ENCODE results near the gene AKAP13.

The AKAP13 gene

GRCh38 chr15:85780225-85780985 lies 400.0 kb downstream of the AKAP13 start:
- no peak for DNase-seq (ENCODE audit: low spot score)
- no peak for TF ChIP-seq CTCF (IDR thresholded peaks at IDR 0.05; ENCODE audit: extremely low read depth, missing control alignments)

- TF ChIP-seq CTCF (IDR thresholded peaks at IDR 0.05; ENCODE audit: extremely low read depth, missing control alignments): no peak
- no peak for DNase-seq (ENCODE audit: low spot score)
Observed at GRCh38 chr15:85781099-85781498, 400.7 kb downstream of the AKAP13 start.

DNA sequence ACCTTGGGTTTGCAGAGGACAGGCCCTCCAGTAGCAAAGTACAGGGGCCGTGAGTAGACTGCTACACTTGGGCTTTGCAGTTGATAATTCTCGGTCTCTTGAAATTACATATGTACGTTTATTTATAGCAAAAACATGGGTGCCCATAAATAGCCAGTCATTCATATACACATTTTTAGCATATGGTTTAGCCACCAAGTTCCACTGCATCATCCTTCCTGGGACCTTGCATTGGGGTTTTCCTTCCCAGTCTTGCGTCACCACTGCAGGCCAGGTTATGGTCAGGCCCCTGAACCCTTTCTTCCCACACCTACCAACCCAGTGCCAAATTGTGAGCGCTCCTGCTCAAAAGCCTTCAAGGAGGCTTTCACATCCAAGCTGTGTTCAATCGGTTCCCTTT lies 401.7 kb downstream of the AKAP13 start:
- no peak for TF ChIP-seq CTCF (IDR thresholded peaks at IDR 0.05; ENCODE audit: extremely low read depth, missing control alignments)
- no peak for DNase-seq (ENCODE audit: low spot score)

GRCh38 chr15:85785887-85786780 lies 405.7 kb downstream of the AKAP13 start:
- DNase-seq (ENCODE audit: low spot score): no peak
- no peak for TF ChIP-seq CTCF (IDR thresholded peaks at IDR 0.05; ENCODE audit: extremely low read depth, missing control alignments)

GRCh38 chr15:85786781-85787114 lies 406.3 kb downstream of the AKAP13 start:
- DNase-seq (ENCODE audit: low spot score): no peak
- TF ChIP-seq CTCF (IDR thresholded peaks at IDR 0.05; ENCODE audit: extremely low read depth, missing control alignments): no peak

DNA sequence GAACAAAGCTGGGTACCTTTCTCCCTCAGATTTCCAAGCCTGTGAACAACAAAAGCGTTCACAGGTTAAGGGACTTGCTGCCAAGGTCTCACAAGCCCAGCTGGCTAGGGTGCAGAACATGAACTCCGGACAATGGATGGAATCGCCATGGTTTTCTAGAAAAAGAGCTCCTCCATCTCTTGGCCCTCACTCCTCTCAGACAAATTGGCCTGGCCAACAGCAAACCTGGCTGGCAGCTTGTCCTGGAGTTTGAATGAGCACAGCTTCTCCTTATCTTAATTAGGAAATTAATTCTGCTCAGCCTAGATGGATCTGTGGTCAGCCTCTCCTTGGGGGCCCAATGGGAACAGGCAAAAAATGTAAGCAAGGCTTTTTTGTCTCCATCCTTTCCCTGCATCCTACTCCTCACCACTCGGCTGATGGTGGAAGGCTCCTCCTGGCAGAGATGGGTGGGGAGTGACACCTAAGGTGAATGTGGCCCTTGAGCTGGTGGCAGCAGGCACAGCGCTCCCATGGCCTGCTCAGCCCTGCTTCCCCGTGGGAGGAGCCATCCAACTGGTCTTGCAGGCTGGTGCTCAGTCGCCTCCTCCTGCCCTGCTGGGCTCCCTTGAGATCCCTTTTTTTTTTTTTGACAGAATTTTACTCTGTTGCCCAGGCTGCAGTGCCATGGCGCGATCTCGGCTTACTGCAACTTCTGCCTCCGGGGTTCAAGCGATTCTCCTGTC lies 408.5 kb downstream of the AKAP13 start:
- no peak for DNase-seq (ENCODE audit: low spot score)
- TF ChIP-seq CTCF (IDR thresholded peaks at IDR 0.05; ENCODE audit: extremely low read depth, missing control alignments): no peak

GRCh38 chr15:85789496-85789875 lies 409.1 kb downstream of the AKAP13 start:
- TF ChIP-seq CTCF (IDR thresholded peaks at IDR 0.05; ENCODE audit: extremely low read depth, missing control alignments): no peak
- no peak for DNase-seq (ENCODE audit: low spot score)
